ENCODE measurements around the gene SLC25A6. TPM values are rescaled to one million over a fixed set of nuclear protein-coding genes. Genes with fewer than 3 reads are reported as not detected.
"Not testable (repeated sequence)": the region's sequence is repeated elsewhere in the genome, so short reads cannot be mapped to it uniquely, and the experiment has no call there.

The SLC25A6 gene
- total RNA-seq, 2 donors from 2014 or later, result 109 to 157 TPM

DNA sequence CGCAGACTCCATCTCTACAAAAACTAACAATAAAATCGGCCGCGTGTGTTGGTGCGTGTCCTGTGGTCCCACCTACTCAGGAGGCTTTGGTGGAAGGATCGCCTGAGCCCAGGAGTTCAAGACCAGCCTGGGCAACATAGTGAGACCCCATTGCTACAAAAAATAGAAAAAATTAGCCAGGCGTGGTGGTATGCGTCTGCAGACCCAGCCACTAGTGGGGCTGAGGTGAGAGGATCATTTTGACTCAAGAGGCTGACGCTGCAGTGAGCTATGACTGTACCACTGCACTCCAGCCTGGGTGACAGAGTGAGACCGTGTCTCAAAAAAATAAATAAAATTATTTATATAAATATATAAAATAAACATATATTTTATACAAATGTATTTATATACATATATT is 38.5 kb upstream of the SLC25A6 start:
- H3K27me3 ChIP-seq, result no peaks in the 10 kb centered on the region
- no peaks in the 10 kb centered on the region for H3K9me3 ChIP-seq
- TF ChIP-seq, protein P1, sequence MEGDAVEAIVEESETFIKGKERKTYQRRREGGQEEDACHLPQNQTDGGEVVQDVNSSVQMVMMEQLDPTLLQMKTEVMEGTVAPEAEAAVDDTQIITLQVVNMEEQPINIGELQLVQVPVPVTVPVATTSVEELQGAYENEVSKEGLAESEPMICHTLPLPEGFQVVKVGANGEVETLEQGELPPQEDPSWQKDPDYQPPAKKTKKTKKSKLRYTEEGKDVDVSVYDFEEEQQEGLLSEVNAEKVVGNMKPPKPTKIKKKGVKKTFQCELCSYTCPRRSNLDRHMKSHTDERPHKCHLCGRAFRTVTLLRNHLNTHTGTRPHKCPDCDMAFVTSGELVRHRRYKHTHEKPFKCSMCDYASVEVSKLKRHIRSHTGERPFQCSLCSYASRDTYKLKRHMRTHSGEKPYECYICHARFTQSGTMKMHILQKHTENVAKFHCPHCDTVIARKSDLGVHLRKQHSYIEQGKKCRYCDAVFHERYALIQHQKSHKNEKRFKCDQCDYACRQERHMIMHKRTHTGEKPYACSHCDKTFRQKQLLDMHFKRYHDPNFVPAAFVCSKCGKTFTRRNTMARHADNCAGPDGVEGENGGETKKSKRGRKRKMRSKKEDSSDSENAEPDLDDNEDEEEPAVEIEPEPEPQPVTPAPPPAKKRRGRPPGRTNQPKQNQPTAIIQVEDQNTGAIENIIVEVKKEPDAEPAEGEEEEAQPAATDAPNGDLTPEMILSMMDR (IDR thresholded peaks at IDR 0.05), result no peak
- H3K27ac ChIP-seq, result no peak overlapping the region
- DNase-seq (ENCODE audit: low spot score), result no peak
- no peak overlapping the region for H3K4me3 ChIP-seq
- peaks cover 22% of the 10 kb centered on the region for H3K36me3 ChIP-seq
- H3K4me1 ChIP-seq, result no peaks in the 10 kb centered on the region

DNA sequence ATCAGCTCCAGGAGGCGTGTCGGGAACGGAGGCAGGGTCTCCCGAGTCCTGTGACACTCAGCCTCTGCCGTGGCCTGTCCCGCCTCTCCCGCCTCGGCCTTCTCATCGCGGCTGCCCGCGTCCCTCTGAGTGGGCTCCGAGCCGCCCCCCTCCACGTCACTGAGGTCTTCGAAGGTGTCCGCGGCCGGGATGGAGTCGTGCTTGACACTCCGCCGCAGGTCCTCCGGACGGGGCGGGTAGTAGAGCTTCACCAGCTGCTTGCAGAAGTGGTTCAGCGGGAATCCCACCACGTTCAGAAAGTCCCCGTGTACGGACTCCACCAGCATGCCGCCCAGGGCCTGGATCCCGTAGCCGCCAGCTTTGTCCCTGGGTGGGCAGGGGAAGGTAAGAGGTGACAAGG is 35.8 kb upstream of the SLC25A6 start:
- H3K4me3 ChIP-seq, result no peak overlapping the region
- DNase-seq (ENCODE audit: low spot score), result no peak
- H3K4me1 ChIP-seq, result no peaks in the 10 kb centered on the region
- H3K9me3 ChIP-seq, result peaks cover 0 to 5% of the 10 kb centered on the region in 2 donors
- H3K27me3 ChIP-seq, result no peaks in the 10 kb centered on the region
- H3K36me3 ChIP-seq, result peaks cover 38% of the 10 kb centered on the region
- TF ChIP-seq, protein P1 (IDR thresholded peaks at IDR 0.05), result no peak
- H3K27ac ChIP-seq, result no peak overlapping the region

DNA sequence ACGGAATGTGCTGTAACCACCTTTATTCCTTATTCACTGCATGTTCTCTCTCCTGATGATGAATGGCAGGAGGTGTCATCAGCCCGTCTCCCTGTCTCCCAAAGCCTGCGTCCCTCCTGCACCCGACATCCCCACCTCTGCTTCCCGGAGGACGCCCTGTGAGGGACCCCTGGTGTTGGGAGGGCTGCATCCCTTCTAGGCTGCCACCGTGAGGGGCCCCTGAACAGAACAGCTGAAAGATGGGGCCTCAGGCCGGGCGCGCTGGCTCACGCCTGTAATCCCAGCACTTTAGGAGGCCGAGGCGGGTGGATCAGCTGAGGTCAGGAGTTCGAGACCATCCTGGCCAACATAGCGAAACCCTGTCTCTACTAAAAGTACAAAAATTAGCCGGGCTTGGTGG is 34.4 kb upstream of the SLC25A6 start:
- H3K4me1 ChIP-seq; H3K27me3 ChIP-seq; H3K4me3 ChIP-seq; H3K27ac ChIP-seq; DNase-seq (ENCODE audit: low spot score): not testable (repeated sequence)
- Histone ChIP-seq H3K36me3 (peaks cover 44% of the 10 kb centered on the region), H3K9me3 (peaks cover 0 to 18% of the 10 kb centered on the region in 2 donors)

DNA sequence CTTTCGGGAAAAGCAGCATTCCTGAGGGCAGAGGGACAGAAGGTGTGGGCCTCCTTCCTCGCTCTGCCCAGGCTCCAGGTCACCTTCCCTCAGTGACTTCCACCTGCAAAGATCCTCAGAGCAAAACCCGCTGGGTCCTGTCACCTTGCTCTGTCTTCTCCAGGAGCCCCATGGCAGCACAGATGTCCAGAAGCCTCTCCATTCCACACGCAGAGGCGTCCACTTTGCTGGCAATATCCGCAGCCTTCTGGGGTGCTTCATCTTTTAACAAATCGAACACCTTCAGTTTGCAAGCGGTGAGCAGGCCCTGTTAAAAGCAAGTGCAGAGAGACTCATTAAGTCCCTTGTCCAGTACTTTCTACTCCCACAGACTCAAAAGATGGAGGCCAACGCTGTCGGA is 33.5 kb upstream of the SLC25A6 start:
- H3K9me3 ChIP-seq, result peaks cover 0 to 18% of the 10 kb centered on the region in 2 donors
- TF ChIP-seq, protein P1 (IDR thresholded peaks at IDR 0.05), result no peak
- no peak for DNase-seq (ENCODE audit: low spot score)
- no peaks in the 10 kb centered on the region for H3K27me3 ChIP-seq
- peaks cover 46% of the 10 kb centered on the region for H3K36me3 ChIP-seq
- H3K27ac ChIP-seq, result no peak overlapping the region
- H3K4me3 ChIP-seq, result no peak overlapping the region
- no peaks in the 10 kb centered on the region for H3K4me1 ChIP-seq

DNA sequence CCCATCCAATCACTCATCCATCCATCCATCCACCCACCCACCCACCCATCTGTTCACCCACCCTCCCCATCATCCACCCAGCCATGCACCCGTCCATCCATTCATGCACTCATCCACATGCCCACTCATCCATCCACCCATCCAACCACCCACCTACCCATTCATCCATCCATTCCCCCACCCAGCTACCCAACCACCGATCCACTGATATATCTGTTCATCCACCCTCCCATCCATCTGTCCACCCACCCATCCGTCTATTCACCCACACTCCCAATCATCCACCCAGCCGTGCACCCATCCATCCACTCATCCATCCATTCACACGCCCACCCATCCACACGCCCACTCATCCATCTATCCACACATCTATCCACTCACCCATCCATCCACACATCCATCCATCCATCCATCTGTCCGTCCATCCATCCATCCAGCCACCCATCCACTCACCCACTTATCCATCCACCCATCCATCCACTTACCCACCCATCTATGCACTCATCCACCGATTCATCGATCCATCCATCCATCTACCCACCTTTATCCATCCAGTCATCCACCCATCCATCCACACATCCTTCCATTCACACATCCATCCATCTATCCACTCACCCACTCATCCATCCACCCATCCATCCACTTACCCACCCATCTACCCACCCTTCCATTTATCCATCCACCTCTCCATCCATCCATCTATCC is 32.4 kb upstream of the SLC25A6 start:
- Histone ChIP-seq H3K9me3 (peaks cover 0 to 18% of the 10 kb centered on the region in 2 donors), H3K36me3 (peaks cover 49% of the 10 kb centered on the region), H3K4me3 (no peak overlapping the region), H3K27me3 (no peaks in the 10 kb centered on the region), H3K27ac (no peak overlapping the region), H3K4me1 (no peaks in the 10 kb centered on the region)
- TF ChIP-seq, protein P1 (IDR thresholded peaks at IDR 0.05), result no peak
- no peak for DNase-seq (ENCODE audit: low spot score)

DNA sequence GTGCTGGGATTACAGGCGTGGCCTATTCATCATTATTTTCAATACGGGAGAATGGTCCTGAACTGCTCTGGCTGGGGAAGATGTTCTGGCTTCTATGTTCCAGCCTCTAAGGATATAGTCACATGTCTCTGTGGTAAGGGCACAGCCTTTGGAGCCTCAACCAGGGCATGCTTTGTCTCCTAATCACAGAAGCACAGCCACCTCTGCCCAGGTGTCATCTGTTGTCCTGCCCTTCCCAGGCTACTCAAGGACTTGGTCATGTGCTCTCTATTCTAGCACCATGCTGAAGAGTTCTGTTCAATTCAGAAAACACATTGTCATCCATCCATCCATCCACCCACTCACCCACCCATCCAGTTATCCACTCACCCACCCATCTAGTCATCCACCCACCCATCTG is 31.3 kb upstream of the SLC25A6 start:
- no peak for DNase-seq (ENCODE audit: low spot score)
- TF ChIP-seq, protein P1 (IDR thresholded peaks at IDR 0.05), result no peak
- peaks cover 0 to 22% of the 10 kb centered on the region in 2 donors for H3K9me3 ChIP-seq
- H3K27me3 ChIP-seq, result no peaks in the 10 kb centered on the region
- H3K4me3 ChIP-seq, result no peak overlapping the region
- H3K36me3 ChIP-seq, result peaks cover 60% of the 10 kb centered on the region
- no peak overlapping the region for H3K27ac ChIP-seq
- H3K4me1 ChIP-seq, result no peaks in the 10 kb centered on the region

Measured in right atrium auricular region (tissue), 2 donors.